Measurements from ENCODE around the gene KIF7. TPM values are rescaled to one million over a fixed set of nuclear protein-coding genes. Genes with fewer than 3 reads are reported as not detected.

Gene KIF7
- total RNA-seq, 1 experiment from 2014 or later, result 20.4 TPM

GRCh38 chr15:89672221-89673164 lies 17.2 kb upstream of the KIF7 start:
- CTCF ChIA-PET, result interaction anchor here (0.5 to 1.9 kb wide), 43 partner anchors 9 to 648 kb away, joined by 3 to 33 read pairs (median 5); partner anchors contain the start of genes ANPEP, AP3S2, KIF7 and MESP1
- H3K4me3 Mint-ChIP-seq, result no peak overlapping the region
- ATAC-seq, result peak; percentile 40
- H3K4me1 Mint-ChIP-seq, result no peaks in the 10 kb centered on the region; the same call in 1 of the 2 replicates
- POLR2A ChIA-PET, result no interaction called here
- 0 out of 2 replicates have a peak, but pooled peaks have one; percentile 37 for TF ChIP-seq TP53 (CRISPR knock-in tag; IDR thresholded peaks at IDR 0.05)
- TF ChIP-seq ZMAT4 (CRISPR knock-in tag; IDR thresholded peaks at IDR 0.05), result no peak
- H3K9me3 Mint-ChIP-seq, result no peaks in the 10 kb centered on the region
- H3K36me3 Mint-ChIP-seq, result no peaks in the 10 kb centered on the region
- no peak for DNase-seq (ENCODE audit: low spot score)
- H3K27me3 Mint-ChIP-seq (ENCODE audit: low read depth), result peaks cover 4% of the 10 kb centered on the region; the same call in 1 of the 2 replicates
- no peak overlapping the region for H3K27ac Mint-ChIP-seq

- no peak overlapping the region for H3K27ac Mint-ChIP-seq
- no peak for TF ChIP-seq ZNF416 (CRISPR knock-in tag; IDR thresholded peaks at IDR 0.05)
- TF ChIP-seq KAT7 (CRISPR knock-in tag; IDR thresholded peaks at IDR 0.05; ENCODE audit: borderline replicate concordance), result no peak
- TF ChIP-seq JAZF1 (CRISPR knock-in tag; IDR thresholded peaks at IDR 0.05), result no peak
- TF ChIP-seq ZBTB21 (CRISPR knock-in tag; IDR thresholded peaks at IDR 0.05; ENCODE audit: borderline replicate concordance), result no peak
- TF ChIP-seq USF2 (CRISPR knock-in tag; IDR thresholded peaks at IDR 0.05), result no peak
- TF ChIP-seq, protein P1, sequence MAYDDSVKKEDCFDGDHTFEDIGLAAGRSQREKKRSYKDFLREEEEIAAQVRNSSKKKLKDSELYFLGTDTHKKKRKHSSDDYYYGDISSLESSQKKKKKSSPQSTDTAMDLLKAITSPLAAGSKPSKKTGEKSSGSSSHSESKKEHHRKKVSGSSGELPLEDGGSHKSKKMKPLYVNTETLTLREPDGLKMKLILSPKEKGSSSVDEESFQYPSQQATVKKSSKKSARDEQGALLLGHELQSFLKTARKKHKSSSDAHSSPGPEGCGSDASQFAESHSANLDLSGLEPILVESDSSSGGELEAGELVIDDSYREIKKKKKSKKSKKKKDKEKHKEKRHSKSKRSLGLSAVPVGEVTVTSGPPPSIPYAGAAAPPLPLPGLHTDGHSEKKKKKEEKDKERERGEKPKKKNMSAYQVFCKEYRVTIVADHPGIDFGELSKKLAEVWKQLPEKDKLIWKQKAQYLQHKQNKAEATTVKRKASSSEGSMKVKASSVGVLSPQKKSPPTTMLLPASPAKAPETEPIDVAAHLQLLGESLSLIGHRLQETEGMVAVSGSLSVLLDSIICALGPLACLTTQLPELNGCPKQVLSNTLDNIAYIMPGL (CRISPR knock-in tag; IDR thresholded peaks at IDR 0.05), result no peak
- TF ChIP-seq ATF3 (CRISPR knock-in tag; conservative IDR thresholded peaks at IDR 0.05), result no peak
- TF ChIP-seq AR (CRISPR knock-in tag; IDR thresholded peaks at IDR 0.05), result no peak
- TF ChIP-seq ATF2 (CRISPR knock-in tag; IDR thresholded peaks at IDR 0.05; ENCODE audit: borderline replicate concordance, low read depth), result no peak
- no peak for TF ChIP-seq ZNF396 (CRISPR knock-in tag; IDR thresholded peaks at IDR 0.05; ENCODE audit: borderline replicate concordance)
- TF ChIP-seq CTCF (IDR thresholded peaks at IDR 0.05), result no peak
- no peak for TF ChIP-seq ESRRA (CRISPR knock-in tag; IDR thresholded peaks at IDR 0.05; ENCODE audit: borderline replicate concordance)
- no peak for TF ChIP-seq ERG (CRISPR knock-in tag; IDR thresholded peaks at IDR 0.05)
- TF ChIP-seq, protein P2, sequence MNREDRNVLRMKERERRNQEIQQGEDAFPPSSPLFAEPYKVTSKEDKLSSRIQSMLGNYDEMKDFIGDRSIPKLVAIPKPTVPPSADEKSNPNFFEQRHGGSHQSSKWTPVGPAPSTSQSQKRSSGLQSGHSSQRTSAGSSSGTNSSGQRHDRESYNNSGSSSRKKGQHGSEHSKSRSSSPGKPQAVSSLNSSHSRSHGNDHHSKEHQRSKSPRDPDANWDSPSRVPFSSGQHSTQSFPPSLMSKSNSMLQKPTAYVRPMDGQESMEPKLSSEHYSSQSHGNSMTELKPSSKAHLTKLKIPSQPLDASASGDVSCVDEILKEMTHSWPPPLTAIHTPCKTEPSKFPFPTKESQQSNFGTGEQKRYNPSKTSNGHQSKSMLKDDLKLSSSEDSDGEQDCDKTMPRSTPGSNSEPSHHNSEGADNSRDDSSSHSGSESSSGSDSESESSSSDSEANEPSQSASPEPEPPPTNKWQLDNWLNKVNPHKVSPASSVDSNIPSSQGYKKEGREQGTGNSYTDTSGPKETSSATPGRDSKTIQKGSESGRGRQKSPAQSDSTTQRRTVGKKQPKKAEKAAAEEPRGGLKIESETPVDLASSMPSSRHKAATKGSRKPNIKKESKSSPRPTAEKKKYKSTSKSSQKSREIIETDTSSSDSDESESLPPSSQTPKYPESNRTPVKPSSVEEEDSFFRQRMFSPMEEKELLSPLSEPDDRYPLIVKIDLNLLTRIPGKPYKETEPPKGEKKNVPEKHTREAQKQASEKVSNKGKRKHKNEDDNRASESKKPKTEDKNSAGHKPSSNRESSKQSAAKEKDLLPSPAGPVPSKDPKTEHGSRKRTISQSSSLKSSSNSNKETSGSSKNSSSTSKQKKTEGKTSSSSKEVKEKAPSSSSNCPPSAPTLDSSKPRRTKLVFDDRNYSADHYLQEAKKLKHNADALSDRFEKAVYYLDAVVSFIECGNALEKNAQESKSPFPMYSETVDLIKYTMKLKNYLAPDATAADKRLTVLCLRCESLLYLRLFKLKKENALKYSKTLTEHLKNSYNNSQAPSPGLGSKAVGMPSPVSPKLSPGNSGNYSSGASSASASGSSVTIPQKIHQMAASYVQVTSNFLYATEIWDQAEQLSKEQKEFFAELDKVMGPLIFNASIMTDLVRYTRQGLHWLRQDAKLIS (CRISPR knock-in tag; IDR thresholded peaks at IDR 0.05; ENCODE audit: borderline replicate concordance), result no peak
- no peak for TF ChIP-seq NR2C2 (CRISPR knock-in tag; IDR thresholded peaks at IDR 0.05)
Measured at GRCh38 chr15:89671687-89672086, 16.4 kb upstream of the KIF7 start.

More at GRCh38 chr15:89671687-89672086, 16.4 kb upstream of the KIF7 start:
- POLR2A ChIA-PET, result no interaction called here
- Mint-ChIP-seq H3K27me3 (ENCODE audit: low read depth) (peaks cover 4% of the 10 kb centered on the region; the same call in 1 of the 2 replicates), H3K4me1 (no peaks in the 10 kb centered on the region; the same call in 1 of the 2 replicates), H3K4me3 (no peak overlapping the region), H3K36me3 (no peaks in the 10 kb centered on the region), H3K9me3 (no peaks in the 10 kb centered on the region)
- no peak for DNase-seq (ENCODE audit: low spot score)
- no peak for ATAC-seq
- CTCF ChIA-PET, result interaction anchor here (1.9 kb wide), 1 partner anchor 68 kb away, joined by 13 read pairs; no protein-coding TSS in a partner anchor

All from WTC11 (cell line).